Fibroblast of villous mesenchyme (primary cell): ENCODE results near the gene RIPOR3. TPM values are rescaled to one million over a fixed set of nuclear protein-coding genes. Genes with fewer than 3 reads are reported as not detected.

ENCODE experiments used
- DNase-seq: peaks from one replicate; pipeline ENCODE4 v3.0.0-alpha.2; 2010; ENCODE audit warnings: low read depth
- H3K4me3 ChIP-seq: 2 replicates; pipeline ENCODE4 v1.5.1; 2011; ENCODE audit warnings: low read depth, mild to moderate bottlenecking, low read length
- CTCF ChIP-seq: IDR thresholded peaks from 2 replicates; pipeline ENCODE4 v1.5.1; 2012; ENCODE audit warnings: low read depth, mild to moderate bottlenecking, low read length; ENCODE audit not compliant: insufficient read depth
- total RNA-seq: library from RNA; depleted of rRNA; stranded (reverse); fragments of >200 nt; gene quantifications from 2 replicates; pipeline ENCODE4 v1.2.3, GENCODE V29; 2012

RIPOR3 gene
- total RNA-seq, 1 donor, result 28.1 TPM

GRCh38 chr20:50728486-50728980 is 37.2 kb upstream of the RIPOR3 start:
- TF ChIP-seq CTCF, result no peak
- no peak for DNase-seq
- H3K4me3 ChIP-seq, result no peak overlapping the region

- no peak for TF ChIP-seq CTCF
- no peak for DNase-seq
- H3K4me3 ChIP-seq, result no peak overlapping the region
Observed at GRCh38 chr20:50727792-50728485, 36.6 kb upstream of the RIPOR3 start.

- TF ChIP-seq CTCF, result no peak
- H3K4me3 ChIP-seq, result no peak overlapping the region
- DNase-seq, result no peak
Observed at GRCh38 chr20:50726955-50727791, 35.8 kb upstream of the RIPOR3 start.

- no peak for DNase-seq
- H3K4me3 ChIP-seq, result no peak overlapping the region
- TF ChIP-seq CTCF, result no peak
Observed at GRCh38 chr20:50725724-50726005, 34.3 kb upstream of the RIPOR3 start.

GRCh38 chr20:50724851-50725723 is 33.7 kb upstream of the RIPOR3 start:
- no peak overlapping the region for H3K4me3 ChIP-seq
- TF ChIP-seq CTCF, result no peak
- DNase-seq, result peak; percentile 96

- DNase-seq, result no peak
- no peak overlapping the region for H3K4me3 ChIP-seq
- no peak for TF ChIP-seq CTCF
Observed at GRCh38 chr20:50724112-50724725, 32.9 kb upstream of the RIPOR3 start.
